ENCODE results near the gene GYG2.
"Not testable (repeated sequence)": the region's sequence is repeated elsewhere in the genome, so short reads cannot be mapped to it uniquely, and the experiment has no call there.

The GYG2 gene

DNA sequence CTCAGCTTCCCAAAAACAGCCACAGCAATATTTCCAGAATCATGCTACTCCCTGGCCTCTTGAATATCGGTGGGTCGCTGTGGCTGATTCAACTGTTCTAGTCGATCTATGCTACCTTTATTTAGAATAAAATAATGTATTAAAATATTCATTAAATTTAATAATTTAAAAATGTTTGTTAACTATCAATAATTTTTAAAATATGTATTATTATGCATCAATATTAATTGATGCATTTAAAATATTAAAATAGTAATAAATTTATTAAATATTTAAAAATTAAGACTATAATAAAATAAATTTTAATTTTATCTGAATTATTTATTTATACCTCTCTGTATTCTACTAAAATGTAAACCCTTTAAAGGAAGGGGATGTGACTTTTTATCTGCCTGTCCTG lies 81.4 kb downstream of the GYG2 start:
- DNase-seq: no peak

DNA sequence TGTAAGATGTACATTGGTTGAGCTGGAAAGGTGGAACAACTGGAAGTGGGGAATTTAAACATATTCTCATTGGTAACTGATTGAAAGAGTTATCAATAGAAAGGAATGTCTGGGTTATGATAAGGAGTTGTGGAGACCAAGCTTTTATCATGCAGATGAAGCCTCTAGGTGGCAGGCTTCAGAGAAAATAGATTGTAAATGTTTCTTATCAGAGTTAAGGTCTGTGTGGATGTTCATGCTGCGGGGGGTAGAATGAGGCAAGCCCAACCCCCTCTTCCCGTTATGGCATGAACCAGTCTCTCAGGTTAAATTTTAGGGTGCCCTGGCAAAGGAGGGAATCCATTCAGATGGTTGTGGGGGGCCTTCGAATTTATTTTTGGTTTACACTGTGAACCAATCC lies 84.4 kb downstream of the GYG2 start:
- DNase-seq: no peak

DNA sequence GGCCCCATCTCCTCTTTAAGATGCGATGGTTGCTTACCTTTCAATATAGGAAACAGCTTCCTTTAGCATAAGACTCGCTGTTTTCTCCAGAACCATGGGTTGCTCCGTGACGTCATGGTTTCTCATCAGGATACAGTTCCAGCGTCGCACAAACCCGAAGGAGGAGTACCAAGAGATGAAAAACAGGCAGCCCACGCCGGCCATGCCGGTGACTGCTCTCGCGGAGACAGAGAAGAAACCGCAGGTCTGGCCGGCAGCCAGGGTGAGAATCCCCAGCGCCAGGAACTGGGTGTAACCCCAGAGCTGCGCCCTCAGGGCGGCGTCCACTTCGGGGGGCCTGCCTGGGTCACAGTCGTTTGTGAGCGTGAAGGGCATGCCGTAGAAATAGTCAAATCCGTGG lies 89.0 kb downstream of the GYG2 start:
- DNase-seq: no peak

DNA sequence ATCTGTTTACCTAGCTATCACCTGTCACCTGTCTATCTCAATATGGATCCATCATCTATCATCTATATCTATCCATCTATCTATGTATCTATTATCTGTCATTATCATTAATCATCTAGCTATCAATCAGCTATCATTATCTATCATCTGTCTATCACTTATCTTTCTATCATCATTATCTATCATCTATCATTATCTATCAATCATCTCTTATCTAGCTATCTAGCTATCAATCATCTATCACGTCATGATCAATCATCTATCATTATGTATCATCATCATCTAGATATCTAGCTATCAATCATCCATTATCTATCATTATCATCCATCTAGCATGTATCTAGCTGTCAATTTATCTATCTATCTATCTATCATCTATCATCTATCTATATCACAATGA lies 92.5 kb downstream of the GYG2 start:
- DNase-seq: no peak

DNA sequence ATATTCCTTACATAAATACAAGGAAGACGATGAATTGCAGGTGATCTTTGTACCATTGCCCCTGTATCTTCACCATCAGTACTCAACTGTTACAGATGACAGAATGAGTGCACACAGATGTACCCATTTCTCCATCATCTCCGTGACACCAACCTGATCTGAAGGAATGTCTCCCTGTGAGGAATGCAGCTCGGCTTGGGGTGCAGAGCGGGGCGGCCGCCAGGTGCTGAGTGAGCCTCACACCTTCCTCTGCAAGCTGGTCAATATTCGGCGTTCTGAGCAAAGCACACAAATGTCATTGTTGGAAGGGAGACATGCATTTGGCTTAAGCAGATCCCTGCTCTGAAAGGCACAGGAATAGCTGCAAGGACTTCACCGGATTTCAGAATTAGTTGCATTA lies 93.0 kb downstream of the GYG2 start:
- DNase-seq: no peak

DNA sequence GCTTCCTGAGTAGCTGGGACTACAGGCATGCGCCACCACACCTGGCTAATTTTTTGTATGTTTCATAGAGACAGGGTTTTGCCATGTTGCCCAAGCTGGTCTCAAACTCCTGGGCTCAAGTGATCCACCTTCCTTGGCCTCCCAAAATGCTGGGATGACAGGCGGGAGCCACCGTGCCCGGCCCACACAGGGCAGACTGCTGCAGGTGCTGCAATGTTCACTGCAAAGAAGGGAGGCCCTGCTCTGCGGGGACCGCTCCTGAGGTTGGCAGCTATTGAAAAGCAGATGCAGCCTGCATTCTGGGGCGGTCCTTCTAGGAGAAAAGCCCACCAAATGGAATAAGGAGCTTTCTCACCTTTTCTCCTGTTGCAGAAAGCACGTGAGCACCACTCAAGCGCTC lies 95.4 kb downstream of the GYG2 start:
- no peak for DNase-seq

DNA sequence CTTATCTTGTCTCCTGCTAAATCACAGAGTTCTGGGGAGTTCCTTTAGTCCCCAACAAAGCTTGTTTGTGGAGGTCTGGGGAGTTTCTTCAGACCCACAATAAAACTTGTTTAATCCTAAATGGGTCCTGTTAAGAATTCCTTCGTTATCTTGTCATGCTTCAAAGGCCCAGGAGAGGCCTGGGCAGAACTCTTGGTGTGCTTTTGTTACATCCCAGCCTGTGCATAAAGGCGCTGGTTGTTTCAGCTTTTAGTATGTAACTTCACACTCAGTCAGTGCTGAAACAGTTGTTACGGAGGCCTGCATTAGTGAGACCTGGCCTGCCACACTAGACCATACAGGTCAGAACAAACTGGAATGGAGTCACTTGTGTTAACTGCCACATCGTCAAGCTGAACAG lies 97.5 kb downstream of the GYG2 start:
- DNase-seq: not testable (repeated sequence)

DNA sequence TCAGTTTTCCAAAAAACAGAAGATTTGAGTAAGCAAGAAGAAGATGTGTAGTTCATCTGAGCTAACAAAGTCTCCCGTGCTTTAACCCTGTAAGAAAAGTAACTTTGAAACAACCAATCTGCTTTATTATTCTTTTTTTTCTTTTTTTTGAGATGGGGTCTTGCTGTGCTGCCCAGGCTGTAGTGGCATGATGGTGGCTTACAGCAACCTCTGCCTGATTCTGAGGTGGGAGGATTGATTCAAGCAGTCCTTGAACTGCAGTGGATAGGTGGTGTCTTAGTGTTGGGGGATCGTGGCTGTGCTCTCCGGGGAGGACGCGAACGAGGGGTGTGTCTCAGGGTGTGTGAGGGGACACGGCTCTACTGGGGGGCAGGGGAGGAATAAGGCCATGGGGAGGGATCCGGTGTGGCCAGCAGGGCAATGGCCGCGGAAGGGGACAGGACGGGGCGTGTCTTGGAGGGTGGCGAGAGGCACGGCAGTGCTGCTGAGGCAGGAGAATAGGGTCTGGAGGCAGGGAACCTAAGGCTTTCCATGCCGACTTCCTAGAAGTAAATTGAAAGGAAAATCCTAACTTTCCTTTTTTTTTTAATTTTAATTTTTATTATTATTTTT lies 98.0 kb downstream of the GYG2 start:
- no peak for DNase-seq

DNA sequence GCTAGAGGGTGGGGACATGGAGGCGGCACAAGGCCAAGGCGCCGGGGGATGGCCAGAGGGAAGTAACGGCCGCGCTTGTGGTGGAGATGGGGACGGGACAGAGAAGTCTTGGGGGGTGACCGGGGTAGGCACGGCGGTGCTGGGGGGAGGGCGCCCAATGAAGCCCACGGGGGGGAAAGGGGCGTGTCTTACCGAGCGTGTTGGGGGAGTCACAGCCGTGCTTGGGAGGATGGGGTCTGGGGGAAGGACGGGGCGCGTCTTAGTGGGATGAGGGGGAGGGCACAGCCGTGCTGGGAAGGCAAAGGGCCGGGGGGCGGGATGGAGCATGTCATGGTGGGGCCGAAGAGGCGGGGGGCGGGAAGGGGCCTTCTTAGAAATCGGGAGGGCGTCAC lies 99.5 kb downstream of the GYG2 start:
- no peak for DNase-seq

DNA sequence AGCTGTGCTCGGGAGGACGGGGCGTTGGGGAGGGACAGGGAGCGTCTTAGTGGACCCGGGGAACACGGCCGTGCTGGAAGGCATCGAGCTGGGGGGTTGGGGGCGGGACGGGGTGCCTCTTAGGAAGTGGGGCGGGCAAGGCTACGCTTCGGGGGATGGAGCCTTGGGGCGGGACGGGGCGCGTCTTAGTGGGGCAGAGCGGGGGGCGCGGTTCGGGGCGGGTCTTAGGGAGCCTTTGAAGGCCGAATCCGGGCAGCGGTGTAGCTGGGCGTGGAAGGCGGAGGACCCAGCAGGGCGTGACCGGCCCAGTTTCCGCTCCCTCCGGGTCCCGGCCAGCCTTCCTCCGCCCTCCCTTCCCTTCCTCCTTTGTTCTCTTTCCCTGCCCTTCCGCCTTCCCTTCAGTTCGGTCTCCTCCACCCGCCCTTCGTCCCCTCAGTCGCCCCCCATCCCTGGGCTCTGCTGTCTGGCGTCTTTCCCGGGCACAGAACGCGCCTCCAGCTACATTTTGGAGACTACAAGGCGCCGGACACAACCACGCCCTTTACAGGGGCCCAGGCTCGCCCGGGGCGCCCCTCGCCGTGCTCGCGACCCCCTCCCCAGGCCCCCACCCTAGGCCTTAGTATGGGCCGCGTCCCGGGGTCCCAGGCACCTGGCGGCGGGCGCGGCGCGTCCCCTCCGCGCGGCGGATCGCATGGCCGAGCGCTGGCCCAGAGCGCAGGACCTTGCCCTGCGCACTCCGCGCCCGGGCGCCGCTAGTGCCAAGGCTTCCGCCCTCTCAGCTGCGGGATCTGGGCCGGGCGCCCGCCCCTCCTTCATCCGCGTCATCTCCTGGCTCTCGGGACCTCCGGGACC lies 100.1 kb downstream of the GYG2 start, which contains the start of gene ARSD:
Gene ARSD, minus strand, starts transcription at position 757 of the 852 bp plus-strand sequence. Its CDS starts 64 bp downstream, at position 693.
- peak; percentile 15 for DNase-seq

DNA sequence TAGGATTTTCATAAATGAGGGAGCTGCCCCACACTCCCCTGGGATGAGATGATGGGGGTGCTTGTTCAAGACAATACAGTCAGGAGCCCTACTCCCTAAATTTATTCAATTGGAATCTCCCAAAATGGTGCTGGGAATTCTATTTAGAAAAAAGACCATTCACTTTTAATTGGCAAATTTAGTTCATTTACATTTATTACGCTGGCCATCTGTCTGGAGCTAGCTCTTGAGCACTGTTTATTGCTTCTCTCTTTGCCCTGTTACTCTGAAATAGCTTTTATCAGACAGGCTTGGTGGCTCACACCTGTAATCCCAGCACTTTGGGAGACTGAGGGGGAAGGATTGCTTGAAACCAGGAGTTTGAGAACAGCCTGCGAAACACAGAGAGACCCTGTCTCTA lies 102.4 kb downstream of the GYG2 start:
- no peak for DNase-seq

DNA sequence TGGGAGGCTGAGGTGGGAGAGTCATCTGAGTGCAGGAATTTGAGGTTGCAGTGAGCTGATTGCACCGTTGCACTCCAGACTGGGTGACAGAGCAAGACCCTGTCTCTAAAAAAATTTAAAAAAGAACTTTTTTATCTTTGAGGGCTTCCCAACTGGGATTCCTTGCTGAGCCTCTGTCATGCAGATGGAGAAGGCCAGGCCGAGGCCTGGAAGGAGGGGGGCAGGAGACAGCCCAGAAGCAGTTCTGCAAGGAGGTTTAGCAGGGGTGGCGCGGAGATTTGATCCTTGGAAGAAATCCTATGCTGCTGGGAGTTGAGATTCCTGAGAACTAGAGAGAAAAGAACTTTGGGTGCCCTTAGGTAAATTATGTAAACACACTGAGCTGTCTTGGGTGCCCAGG lies 102.9 kb downstream of the GYG2 start:
- no peak for DNase-seq

Data from stimulated activated CD4-positive, alpha-beta T cell treated with anti-CD3 and anti-CD28 coated beads, Interleukin-4, amount 100 ng/mL, for 24 hours (primary cell).